Body of pancreas (tissue), 4 donors: ENCODE measurements around the gene HSP90AB1.

Experiments used
- POLR2A ChIP-seq, 3 donors: fragments of 450-650 bp; IDR thresholded peaks; one replicate each; pipeline ENCODE4 v1.6.1; 2016; ENCODE audit warnings: antibody characterized with exemption in 3 of 3, mild to moderate bottlenecking in 2 of 3
- TF ChIP-seq, protein P1 (sequence below), 7 experiments: fragments of 450-650 bp in 4 of 7; fragments of 200-600 bp in 3 of 7; sonication (generic) in 3 of 7; IDR thresholded peaks; one replicate each; pipeline ENCODE4 v1.5.1; 2016 to 2019; ENCODE audit warnings: antibody characterized with exemption in 7 of 7

DNA sequence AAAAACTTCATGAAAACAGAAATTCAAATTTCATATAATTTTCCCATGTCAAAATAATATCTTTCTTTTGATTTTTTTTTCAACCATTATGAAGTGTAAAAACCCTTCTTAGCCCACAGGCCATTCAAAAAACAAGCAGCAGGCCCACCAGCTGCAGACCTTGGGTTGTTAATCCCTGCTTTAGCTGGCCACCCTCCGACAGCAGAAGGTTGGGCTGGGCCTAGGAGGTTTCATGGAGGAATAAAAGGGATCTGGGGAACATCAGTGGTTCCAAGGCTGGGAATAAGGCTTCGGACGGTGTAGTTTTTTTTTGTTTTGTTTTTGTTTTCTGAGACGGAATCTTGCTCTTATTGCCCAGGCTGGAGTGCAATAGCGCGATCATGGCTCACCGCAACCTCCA, 3.6 kb upstream of the HSP90AB1 start:
- TF ChIP-seq, protein P1, sequence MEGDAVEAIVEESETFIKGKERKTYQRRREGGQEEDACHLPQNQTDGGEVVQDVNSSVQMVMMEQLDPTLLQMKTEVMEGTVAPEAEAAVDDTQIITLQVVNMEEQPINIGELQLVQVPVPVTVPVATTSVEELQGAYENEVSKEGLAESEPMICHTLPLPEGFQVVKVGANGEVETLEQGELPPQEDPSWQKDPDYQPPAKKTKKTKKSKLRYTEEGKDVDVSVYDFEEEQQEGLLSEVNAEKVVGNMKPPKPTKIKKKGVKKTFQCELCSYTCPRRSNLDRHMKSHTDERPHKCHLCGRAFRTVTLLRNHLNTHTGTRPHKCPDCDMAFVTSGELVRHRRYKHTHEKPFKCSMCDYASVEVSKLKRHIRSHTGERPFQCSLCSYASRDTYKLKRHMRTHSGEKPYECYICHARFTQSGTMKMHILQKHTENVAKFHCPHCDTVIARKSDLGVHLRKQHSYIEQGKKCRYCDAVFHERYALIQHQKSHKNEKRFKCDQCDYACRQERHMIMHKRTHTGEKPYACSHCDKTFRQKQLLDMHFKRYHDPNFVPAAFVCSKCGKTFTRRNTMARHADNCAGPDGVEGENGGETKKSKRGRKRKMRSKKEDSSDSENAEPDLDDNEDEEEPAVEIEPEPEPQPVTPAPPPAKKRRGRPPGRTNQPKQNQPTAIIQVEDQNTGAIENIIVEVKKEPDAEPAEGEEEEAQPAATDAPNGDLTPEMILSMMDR (IDR thresholded peaks at IDR 0.05) = no peak
- no peak for TF ChIP-seq POLR2A (IDR thresholded peaks at IDR 0.05)
